ENCODE measurements around the gene RARB. TPM values are rescaled to one million over a fixed set of nuclear protein-coding genes. Genes with fewer than 3 reads are reported as not detected.

RARB gene
- total RNA-seq, 2 donors from 2014 or later, result 1.2 to 4.3 TPM

GRCh38 chr3:25458420-25458814 is 30.4 kb downstream of the RARB start:
- intact Hi-C loops (cut with DNase I, micrococcal nuclease), result no loop called here
- DNase-seq (no peak), ATAC-seq (no peak)

GRCh38 chr3:25460751-25461150 is 32.7 kb downstream of the RARB start:
- DNase-seq (no peak), ATAC-seq (no peak)
- intact Hi-C loops (cut with DNase I, micrococcal nuclease), result no loop called here

GRCh38 chr3:25461946-25462345 is 33.9 kb downstream of the RARB start:
- DNase-seq, result no peak
- intact Hi-C loops (cut with DNase I, micrococcal nuclease), result no loop called here
- ATAC-seq, result no peak

- DNase-seq (no peak), ATAC-seq (no peak)
- intact Hi-C loops (cut with DNase I, micrococcal nuclease), result no loop called here
Observed at GRCh38 chr3:25462495-25462894, 34.4 kb downstream of the RARB start.

- intact Hi-C loops (cut with DNase I, micrococcal nuclease), result no loop called here
- no peak for DNase-seq
- no peak for ATAC-seq
Observed at GRCh38 chr3:25463836-25464418, 35.9 kb downstream of the RARB start.

GRCh38 chr3:25465266-25465860 is 37.3 kb downstream of the RARB start:
- ATAC-seq, result no peak
- intact Hi-C loops (cut with DNase I, micrococcal nuclease), result no loop called here
- DNase-seq, result no peak

GRCh38 chr3:25468866-25469319 is 40.8 kb downstream of the RARB start:
- DNase-seq (peak in 1 of 2 donors; percentile 42), ATAC-seq (no peak)
- intact Hi-C loops (cut with DNase I, micrococcal nuclease), result no loop called here

- intact Hi-C loops (cut with DNase I, micrococcal nuclease), result no loop called here
- ATAC-seq (no peak), DNase-seq (no peak)
Observed at GRCh38 chr3:25469558-25469957, 41.5 kb downstream of the RARB start.

GRCh38 chr3:25471081-25471768 is 43.2 kb downstream of the RARB start:
- no peak for DNase-seq
- no peak for ATAC-seq
- intact Hi-C loops (cut with DNase I, micrococcal nuclease), result no loop called here

- DNase-seq, result no peak
- no peak for ATAC-seq
- intact Hi-C loops (cut with DNase I, micrococcal nuclease), result no loop called here
Observed at GRCh38 chr3:25472153-25472552, 44.1 kb downstream of the RARB start.

- intact Hi-C loops (cut with DNase I, micrococcal nuclease), result no loop called here
- DNase-seq (no peak), ATAC-seq (no peak)
Observed at GRCh38 chr3:25472731-25473130, 44.7 kb downstream of the RARB start.

- intact Hi-C loops (cut with DNase I, micrococcal nuclease), result no loop called here
- ATAC-seq, result no peak
- DNase-seq, result no peak
Observed at GRCh38 chr3:25473246-25473645, 45.2 kb downstream of the RARB start.

- intact Hi-C loops (cut with DNase I, micrococcal nuclease), result no loop called here
- DNase-seq (no peak), ATAC-seq (no peak)
Observed at GRCh38 chr3:25474052-25474451, 46.0 kb downstream of the RARB start.

- ATAC-seq (no peak), DNase-seq (no peak)
- intact Hi-C loops (cut with DNase I, micrococcal nuclease), result no loop called here
Observed at GRCh38 chr3:25476639-25477038, 48.6 kb downstream of the RARB start.

GRCh38 chr3:25478211-25478757 is 50.2 kb downstream of the RARB start:
- no peak for DNase-seq
- ATAC-seq, result no peak
- intact Hi-C loops (cut with DNase I, micrococcal nuclease), result no loop called here

- no peak for ATAC-seq
- no peak for DNase-seq
- intact Hi-C loops (cut with DNase I, micrococcal nuclease), result no loop called here
Observed at GRCh38 chr3:25478964-25479726, 51.1 kb downstream of the RARB start.

GRCh38 chr3:25479727-25480010 is 51.6 kb downstream of the RARB start:
- intact Hi-C loops (cut with DNase I, micrococcal nuclease), result no loop called here
- no peak for ATAC-seq
- DNase-seq, result no peak

GRCh38 chr3:25480811-25481210 is 52.7 kb downstream of the RARB start:
- DNase-seq (no peak), ATAC-seq (no peak)
- intact Hi-C loops (cut with DNase I, micrococcal nuclease), result no loop called here

- no peak for ATAC-seq
- DNase-seq, result no peak
- intact Hi-C loops (cut with DNase I, micrococcal nuclease), result no loop called here
Observed at GRCh38 chr3:25481386-25481785, 53.3 kb downstream of the RARB start.

GRCh38 chr3:25483456-25483855 is 55.4 kb downstream of the RARB start:
- no peak for ATAC-seq
- intact Hi-C loops (cut with DNase I, micrococcal nuclease), result no loop called here
- no peak for DNase-seq

Measured in left colon (tissue), 2 donors.